Nephron progenitor cell (in vitro differentiated cells): ENCODE results near the gene SOST.

Experiments
- DNase-seq: peaks from one replicate; pipeline ENCODE4 v3.0.0; 2021
- H3K27ac Mint-ChIP-seq: 2 replicates; pipeline ENCODE4 v1.8.0; 2021; ENCODE audit warnings: mild to moderate bottlenecking, moderate library complexity, mixed read lengths
- H3K27me3 Mint-ChIP-seq: 2 replicates; pipeline ENCODE4 v1.8.0; 2021; ENCODE audit warnings: mild to moderate bottlenecking, low read depth, mixed read lengths; ENCODE audit not compliant: poor library complexity
- H3K36me3 Mint-ChIP-seq: 2 replicates; pipeline ENCODE4 v1.8.0; 2021; ENCODE audit warnings: low read depth, mixed read lengths
- H3K4me1 Mint-ChIP-seq: 2 replicates; pipeline ENCODE4 v1.8.0; 2021; ENCODE audit warnings: mixed read lengths
- H3K4me3 Mint-ChIP-seq: 2 replicates; pipeline ENCODE4 v1.8.0; 2021; ENCODE audit warnings: mild to moderate bottlenecking, moderate library complexity, mixed read lengths
- H3K9me3 Mint-ChIP-seq: 2 replicates; pipeline ENCODE4 v1.8.0; 2021; ENCODE audit warnings: mild to moderate bottlenecking, moderate library complexity, mixed read lengths
- TF ChIP-seq, protein P1 (sequence below): fragments of 200-600 bp; sonication (generic); IDR thresholded peaks from 2 replicates; pipeline ENCODE4 v1.5.0; 2021; ENCODE audit warnings: antibody characterized with exemption

The SOST gene

DNA sequence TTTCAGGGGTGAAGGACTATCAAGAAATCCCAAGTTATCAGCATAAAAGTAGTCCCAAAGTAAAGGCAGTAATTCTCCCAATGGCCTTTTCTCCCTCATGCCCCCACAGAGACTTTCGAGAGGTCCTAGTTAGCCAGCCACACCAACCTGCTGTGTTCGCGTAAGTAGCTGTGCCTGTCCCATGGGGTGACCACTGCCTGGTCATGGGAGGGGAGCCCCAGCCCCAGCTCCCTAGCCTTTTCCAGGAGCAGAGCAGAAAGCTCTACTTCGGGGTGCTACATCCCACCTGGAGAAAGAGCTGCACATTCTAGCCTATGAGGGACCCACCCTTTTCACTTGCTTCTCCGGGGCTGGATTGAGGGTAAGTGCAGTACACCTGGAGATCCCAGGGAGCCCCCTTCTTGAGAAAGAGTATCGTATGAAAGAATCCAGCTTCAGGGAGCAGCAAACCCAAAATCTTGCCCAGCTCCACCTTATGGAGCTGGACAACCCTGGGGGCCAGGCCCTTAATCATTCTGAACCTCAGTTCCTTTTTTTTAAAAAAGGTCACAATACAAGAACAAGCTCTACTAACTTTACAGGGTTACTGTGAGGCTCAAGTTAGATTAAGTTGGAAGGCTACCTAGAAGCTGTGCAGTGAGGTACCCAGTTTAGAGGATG is 8.6 kb upstream of the SOST start:
- Mint-ChIP-seq H3K4me1 (no peaks in the 10 kb centered on the region), H3K27ac (no peak overlapping the region), H3K36me3 (peaks cover 25% of the 10 kb centered on the region)

DNA sequence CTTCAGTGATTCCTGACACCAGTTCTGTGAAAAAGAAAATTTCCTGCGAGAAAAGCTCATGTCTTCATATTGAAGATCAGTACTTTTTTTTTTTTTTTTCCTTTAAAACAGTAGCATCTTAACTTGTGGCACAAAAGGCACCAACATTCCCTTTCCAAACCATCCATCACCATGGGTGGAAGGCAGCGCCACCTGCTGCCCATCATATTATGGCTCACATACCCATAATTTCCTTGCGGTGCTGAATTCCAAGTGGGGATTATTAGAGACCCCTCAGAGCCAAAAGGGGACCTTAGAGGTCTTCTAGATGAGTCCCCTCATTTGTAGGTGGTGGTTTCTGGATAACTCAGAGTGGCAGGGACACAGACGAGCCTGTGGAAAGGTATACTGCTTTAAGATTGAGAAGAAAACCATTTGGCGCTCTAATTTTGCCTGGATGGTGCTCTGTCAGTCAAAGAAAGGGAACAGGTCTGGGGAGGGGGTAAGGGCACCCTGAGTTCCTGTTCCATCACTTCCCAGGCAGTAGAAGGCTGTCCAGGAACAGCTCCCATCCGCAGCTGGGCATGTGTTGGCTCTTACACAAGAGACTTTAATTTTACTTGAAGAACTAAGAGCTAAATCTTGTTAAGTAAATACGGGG is 7.9 kb upstream of the SOST start:
- TF ChIP-seq, protein P1, sequence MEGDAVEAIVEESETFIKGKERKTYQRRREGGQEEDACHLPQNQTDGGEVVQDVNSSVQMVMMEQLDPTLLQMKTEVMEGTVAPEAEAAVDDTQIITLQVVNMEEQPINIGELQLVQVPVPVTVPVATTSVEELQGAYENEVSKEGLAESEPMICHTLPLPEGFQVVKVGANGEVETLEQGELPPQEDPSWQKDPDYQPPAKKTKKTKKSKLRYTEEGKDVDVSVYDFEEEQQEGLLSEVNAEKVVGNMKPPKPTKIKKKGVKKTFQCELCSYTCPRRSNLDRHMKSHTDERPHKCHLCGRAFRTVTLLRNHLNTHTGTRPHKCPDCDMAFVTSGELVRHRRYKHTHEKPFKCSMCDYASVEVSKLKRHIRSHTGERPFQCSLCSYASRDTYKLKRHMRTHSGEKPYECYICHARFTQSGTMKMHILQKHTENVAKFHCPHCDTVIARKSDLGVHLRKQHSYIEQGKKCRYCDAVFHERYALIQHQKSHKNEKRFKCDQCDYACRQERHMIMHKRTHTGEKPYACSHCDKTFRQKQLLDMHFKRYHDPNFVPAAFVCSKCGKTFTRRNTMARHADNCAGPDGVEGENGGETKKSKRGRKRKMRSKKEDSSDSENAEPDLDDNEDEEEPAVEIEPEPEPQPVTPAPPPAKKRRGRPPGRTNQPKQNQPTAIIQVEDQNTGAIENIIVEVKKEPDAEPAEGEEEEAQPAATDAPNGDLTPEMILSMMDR, result peak; percentile 75
- peak; percentile 72 for DNase-seq
- peaks cover 22% of the 10 kb centered on the region for H3K36me3 Mint-ChIP-seq
- H3K9me3 Mint-ChIP-seq, result no peaks in the 10 kb centered on the region
- no peaks in the 10 kb centered on the region for H3K4me1 Mint-ChIP-seq
- no peak overlapping the region for H3K4me3 Mint-ChIP-seq
- peaks cover 22% of the 10 kb centered on the region for H3K27me3 Mint-ChIP-seq
- no peak overlapping the region for H3K27ac Mint-ChIP-seq

More for the DNA sequence above, 8.6 kb upstream of the SOST start:
- peaks cover 22% of the 10 kb centered on the region for H3K27me3 Mint-ChIP-seq
- H3K4me3 Mint-ChIP-seq, result no peak overlapping the region
- TF ChIP-seq, protein P1, result no peak
- DNase-seq, result no peak
- no peaks in the 10 kb centered on the region for H3K9me3 Mint-ChIP-seq

GRCh38 chr17:43760254-43760852 is 1.8 kb upstream of the SOST start:
- peaks cover 51% of the 10 kb centered on the region for H3K27me3 Mint-ChIP-seq
- peak overlapping the region; percentile 22 for H3K4me3 Mint-ChIP-seq
- peaks cover 48% of the 10 kb centered on the region for H3K4me1 Mint-ChIP-seq
- DNase-seq, result peak; percentile 98
- no peak overlapping the region for H3K27ac Mint-ChIP-seq
- H3K9me3 Mint-ChIP-seq, result no peaks in the 10 kb centered on the region
- TF ChIP-seq, protein P1, result peak; percentile 98
- no peaks in the 10 kb centered on the region for H3K36me3 Mint-ChIP-seq

DNA sequence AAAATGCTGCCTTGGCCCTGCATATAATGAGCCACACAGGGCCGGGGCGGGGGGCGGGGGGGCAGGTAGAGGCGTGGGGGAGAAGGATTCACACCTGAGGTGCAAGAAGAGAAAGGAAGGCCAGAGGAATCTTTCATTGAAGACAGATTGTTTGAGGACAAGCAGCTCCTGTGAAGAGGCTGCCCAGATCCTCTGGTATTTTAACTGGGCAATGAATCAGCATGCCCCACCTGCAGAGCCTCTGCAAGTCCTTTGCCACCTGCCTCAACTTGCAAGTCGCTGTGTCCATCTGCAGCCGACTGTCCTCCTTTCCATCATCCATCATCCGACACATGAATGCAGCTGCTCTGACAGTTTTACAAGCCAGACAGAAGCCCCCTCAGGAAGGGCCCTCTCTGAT is 1.2 kb upstream of the SOST start:
- Mint-ChIP-seq H3K27ac (no peak overlapping the region), H3K4me1 (peaks cover 48% of the 10 kb centered on the region), H3K4me3 (peak overlapping the region; percentile 22), H3K27me3 (peaks cover 55% of the 10 kb centered on the region), H3K36me3 (no peaks in the 10 kb centered on the region), H3K9me3 (no peaks in the 10 kb centered on the region)
- no peak for DNase-seq
- TF ChIP-seq, protein P1, result no peak

DNA sequence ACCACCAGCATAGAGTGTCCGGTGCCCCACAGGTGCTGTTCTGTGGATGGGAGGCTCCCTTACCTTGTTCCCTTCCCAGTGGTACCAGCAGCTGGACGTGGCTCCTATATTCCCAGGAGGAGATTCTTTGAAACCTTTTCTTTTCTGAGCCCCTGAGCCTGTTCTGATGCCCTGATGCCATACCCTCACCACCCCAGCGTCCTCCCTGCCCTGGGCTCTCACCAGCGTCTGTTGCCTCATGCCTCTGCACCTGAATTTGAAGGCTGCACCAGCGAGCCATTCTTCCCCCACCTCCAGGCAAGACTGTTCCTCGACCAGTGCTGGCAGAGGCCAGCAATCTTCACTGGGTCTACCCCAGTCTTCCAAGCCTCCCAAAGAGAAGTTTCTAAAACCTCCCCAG is 505 bp downstream of the SOST start:
- H3K4me1 Mint-ChIP-seq, result peaks cover 63% of the 10 kb centered on the region
- no peak overlapping the region for H3K27ac Mint-ChIP-seq
- no peaks in the 10 kb centered on the region for H3K9me3 Mint-ChIP-seq
- no peaks in the 10 kb centered on the region for H3K36me3 Mint-ChIP-seq
- H3K27me3 Mint-ChIP-seq, result peaks cover 65% of the 10 kb centered on the region
- no peak overlapping the region for H3K4me3 Mint-ChIP-seq
- DNase-seq, result no peak
- TF ChIP-seq, protein P1, result no peak
